ENCODE results near the gene AKAP6. TPM values are rescaled to one million over a fixed set of nuclear protein-coding genes. Genes with fewer than 3 reads are reported as not detected.

Gene AKAP6
- total RNA-seq: 5.3 and 8.8 TPM in 2 replicates

GRCh38 chr14:32329146-32329545 lies at the start of gene AKAP6:
Gene AKAP6, plus strand, starts transcription at chr14:32329298. Its CDS starts 104,196 bp downstream, at chr14:32433494.

Small RNAs within 50 kb of the gene (small RNA-seq; reads per million reads assigned to genes)
- gene RN7SL660P: not detected

Other genes with a start within 250 kb of the AKAP6 start
- gene RNU6-7, start 127.3 kb upstream of the AKAP6 start, total RNA-seq: not detected in 2 replicates
- not detected in 2 replicates for gene RNU6-8, start 126.0 kb upstream of the AKAP6 start, total RNA-seq

Data from articular chondrocyte of knee joint (primary cell).